ENCODE results near the gene CISTR.

CISTR gene

DNA sequence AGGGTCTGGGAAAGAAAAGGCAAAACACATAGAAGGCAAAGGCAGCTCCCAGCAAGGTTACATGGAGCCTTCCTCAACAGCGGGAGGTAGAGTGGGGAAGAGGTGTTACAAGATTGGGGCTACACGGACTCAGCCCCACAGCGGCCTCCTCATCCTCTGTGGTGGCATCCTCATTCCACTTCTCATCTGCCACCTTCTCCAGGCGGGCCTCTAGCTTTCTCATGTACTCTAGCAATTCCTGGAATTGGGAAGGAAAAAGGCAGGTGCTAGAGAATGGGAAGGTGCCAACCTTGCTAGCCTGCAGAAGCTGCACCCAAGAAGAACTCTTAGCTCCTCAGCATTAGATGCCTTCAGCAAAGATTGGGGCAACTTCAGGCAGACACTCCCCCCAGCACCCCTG lies 37.8 kb downstream of the CISTR start:
- no peak for DNase-seq

- no peak for DNase-seq
Observed at GRCh38 chr12:53713516-53713915, 38.3 kb downstream of the CISTR start.

DNA sequence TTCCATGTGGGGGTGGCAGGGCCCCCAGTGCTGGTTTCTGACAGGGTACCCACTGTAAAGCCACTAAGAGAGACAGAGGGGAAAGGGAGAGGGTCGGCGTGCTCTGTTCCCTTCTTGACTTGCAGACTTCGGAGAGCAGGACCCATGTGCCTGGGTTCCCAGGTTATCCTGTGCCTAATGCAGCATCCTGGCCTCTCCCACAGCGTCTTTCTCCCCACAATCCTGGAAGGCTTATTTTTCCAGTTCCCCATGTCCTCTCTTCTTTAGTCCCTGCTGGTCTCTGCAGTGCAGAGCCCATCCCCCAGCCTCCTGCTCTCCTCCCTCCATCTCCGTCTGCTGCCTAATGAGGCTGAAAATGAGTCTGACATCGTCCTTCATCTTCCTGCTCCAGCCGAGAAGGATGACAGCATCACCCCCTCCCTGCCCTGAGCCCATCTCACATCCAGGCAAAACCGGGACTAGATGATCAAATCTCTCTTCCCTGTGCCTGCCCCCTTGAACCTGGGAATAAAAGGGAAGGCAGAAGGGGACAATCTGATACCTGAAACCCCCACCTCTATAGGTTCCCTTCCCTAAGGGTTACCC lies 39.6 kb downstream of the CISTR start:
- DNase-seq: no peak

DNA sequence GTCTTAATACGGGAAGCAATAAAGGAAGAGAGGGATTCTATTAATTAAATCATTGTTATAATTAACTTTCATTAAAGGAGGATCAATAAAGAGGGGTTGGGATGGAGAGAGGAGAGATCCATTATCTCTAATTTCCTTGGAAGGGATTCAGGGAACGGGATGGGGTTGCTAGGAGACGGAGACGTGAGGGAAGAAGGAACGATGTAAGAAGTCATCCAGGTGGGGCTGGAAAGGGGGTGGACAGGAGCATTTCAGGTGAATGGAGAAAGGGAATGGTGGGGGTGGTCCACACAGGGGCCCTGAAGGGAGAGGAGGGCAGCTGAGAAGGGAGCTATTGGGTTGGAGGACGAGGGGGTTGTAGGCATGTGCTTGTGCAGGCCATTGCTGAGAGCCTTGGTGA lies 41.7 kb downstream of the CISTR start:
- no peak for DNase-seq

GRCh38 chr12:53709671-53710070 lies 42.1 kb downstream of the CISTR start:
- DNase-seq: no peak

- no peak for DNase-seq
Observed at GRCh38 chr12:53706080-53706479, 45.7 kb downstream of the CISTR start.

DNA sequence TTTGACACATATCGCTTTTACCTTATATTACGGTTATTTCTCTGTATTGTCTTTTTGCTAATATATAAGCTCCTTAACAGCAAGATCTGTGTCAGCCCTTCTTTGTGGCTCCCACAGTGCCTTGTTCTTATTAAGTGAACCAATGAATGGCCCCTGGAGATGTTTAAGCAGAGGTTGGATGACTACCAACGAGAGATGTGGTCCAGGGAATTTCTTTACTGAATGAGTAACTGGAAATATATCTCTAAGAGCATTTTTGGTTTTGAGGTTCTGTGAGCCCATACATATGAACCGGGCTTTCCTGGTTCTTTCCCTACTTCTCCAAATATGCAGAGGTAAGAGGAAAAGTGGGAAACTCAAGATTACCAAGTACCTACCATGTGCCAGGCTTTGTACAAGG lies 48.0 kb downstream of the CISTR start:
- DNase-seq: no peak

- DNase-seq: peak; percentile 77
Observed at GRCh38 chr12:53701518-53702264, 50.1 kb downstream of the CISTR start.

DNA sequence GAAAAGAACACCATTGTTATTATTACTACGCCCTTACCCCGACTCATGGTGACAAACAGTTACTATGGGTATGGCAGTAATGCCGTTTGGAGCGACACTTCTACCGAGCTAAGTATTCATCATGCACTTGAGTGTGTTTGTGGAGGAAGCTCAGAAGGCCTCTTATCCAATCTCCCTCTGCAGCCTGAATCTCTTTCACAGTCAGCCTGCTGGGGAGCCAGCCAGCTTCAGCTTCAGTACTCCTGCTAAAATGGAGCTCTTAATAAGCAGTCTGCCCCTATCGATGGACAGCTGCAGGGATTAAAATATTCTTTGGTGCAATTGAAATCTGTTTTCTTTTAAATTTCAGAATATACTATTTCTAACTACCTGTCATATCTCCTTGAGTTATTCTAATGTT lies 51.2 kb downstream of the CISTR start:
- no peak for DNase-seq

- DNase-seq: no peak
Observed at GRCh38 chr12:53699678-53700025, 52.1 kb downstream of the CISTR start.

- no peak for DNase-seq
Observed at GRCh38 chr12:53698948-53699677, 52.7 kb downstream of the CISTR start.

DNA sequence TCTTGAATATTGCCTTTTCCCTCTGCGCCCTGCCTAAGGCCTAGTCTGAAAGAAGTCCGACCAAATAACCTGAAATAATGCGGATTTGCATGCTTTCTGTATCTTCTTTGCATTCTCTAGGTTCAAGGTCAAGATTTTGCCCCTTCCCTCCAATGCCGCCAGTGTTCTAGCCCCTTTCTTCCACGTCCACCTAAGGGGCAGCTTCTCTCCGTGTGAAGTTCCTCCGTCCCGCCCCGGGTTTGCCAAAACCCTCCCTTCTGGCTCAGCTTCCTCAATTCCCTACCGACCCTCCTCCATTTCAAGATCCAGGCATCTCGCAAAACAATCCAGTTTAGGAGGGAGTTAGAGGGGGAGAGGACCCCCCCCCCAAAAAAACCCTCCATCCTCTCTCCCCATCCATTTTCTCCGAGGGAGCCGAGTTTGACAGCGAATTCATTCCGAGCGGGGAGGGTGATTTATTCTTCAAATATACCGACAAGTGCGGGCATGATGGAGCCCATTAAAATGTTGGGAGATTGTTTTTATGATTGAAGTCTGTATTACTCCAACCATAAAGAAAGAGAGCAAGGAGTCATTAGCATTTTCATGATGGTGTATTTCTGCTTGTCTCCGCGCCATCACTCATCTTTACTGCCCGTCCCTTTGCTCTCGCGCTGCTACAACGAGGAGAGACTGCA lies 55.0 kb downstream of the CISTR start:
- DNase-seq: no peak
